GM12878 (cell line): ENCODE data around the gene IKZF1. TPM values are rescaled to one million over a fixed set of nuclear protein-coding genes. Genes with fewer than 3 reads are reported as not detected.

ENCODE experiments used
- CREM ChIP-seq: IDR thresholded peaks from 2 replicates; pipeline ENCODE4 v1.6.1; 2014; ENCODE audit warnings: antibody characterized with exemption, low read depth
- DPF2 ChIP-seq: fragments of 450-650 bp; IDR thresholded peaks from 2 replicates; pipeline ENCODE4 v1.6.1; 2017; ENCODE audit warnings: mild to moderate bottlenecking
- EGR1 ChIP-seq, 2 experiments: IDR thresholded peaks; 1 replicate in 1 of 2; 2 replicates in 1 of 2; pipeline ENCODE4 v1.6.1; 2011 to 2012; ENCODE audit warnings: low read depth in 2 of 2, low read length in 2 of 2, borderline replicate concordance in 1 of 2, mild to moderate bottlenecking in 1 of 2, moderate library complexity in 1 of 2
- ESRRA ChIP-seq: IDR thresholded peaks from 2 replicates; pipeline ENCODE4 v1.6.1; 2012; ENCODE audit warnings: mild to moderate bottlenecking, low read length, improper control_type of control experiment
- FOXM1 ChIP-seq: IDR thresholded peaks from 2 replicates; pipeline ENCODE4 v1.6.1; 2012; ENCODE audit warnings: low read depth, mild to moderate bottlenecking, inconsistent platforms, low read length, moderate library complexity
- IKZF1 ChIP-seq: fragments of 450-650 bp; conservative IDR thresholded peaks from 2 replicates; pipeline ENCODE4 v1.6.1; 2017; ENCODE audit warnings: antibody characterized with exemption, mild to moderate bottlenecking
- IRF4 ChIP-seq: IDR thresholded peaks from 2 replicates; pipeline ENCODE4 v1.6.1; 2011; ENCODE audit warnings: low read depth, low read length
- JUND ChIP-seq: IDR thresholded peaks from 2 replicates; pipeline ENCODE4 v1.6.1; 2012; ENCODE audit warnings: low read depth, mild to moderate bottlenecking, low read length, improper control_type of control experiment, moderate library complexity
- MEF2B ChIP-seq: fragments of 450-650 bp; IDR thresholded peaks from 2 replicates; pipeline ENCODE4 v1.6.1; 2018; ENCODE audit warnings: mild to moderate bottlenecking, moderate library complexity; ENCODE audit not compliant: partially characterized antibody, poor library complexity, severe bottlenecking
- PAX5 ChIP-seq: IDR thresholded peaks from 2 replicates; pipeline ENCODE4 v1.6.1; 2011; ENCODE audit warnings: low read depth, low read length, borderline replicate concordance
- SREBF1 ChIP-seq: IDR thresholded peaks from 2 replicates; pipeline ENCODE4 v1.6.1; 2012; ENCODE audit warnings: mild to moderate bottlenecking, low read length
- SREBF2 ChIP-seq: IDR thresholded peaks from 2 replicates; pipeline ENCODE4 v1.6.1; 2012; ENCODE audit warnings: mild to moderate bottlenecking, low read length
- SRF ChIP-seq, 2 experiments: IDR thresholded peaks; 2 replicates each; pipeline ENCODE4 v1.6.1; 2011; ENCODE audit warnings: low read depth in 2 of 2, low read length in 2 of 2, mild to moderate bottlenecking in 1 of 2, moderate library complexity in 1 of 2
- ZZZ3 ChIP-seq: IDR thresholded peaks from 2 replicates; pipeline ENCODE4 v1.6.1; 2011; ENCODE audit warnings: low read depth; ENCODE audit not compliant: control insufficient read depth, insufficient read length
- polyA plus RNA-seq, 11 experiments: library from polyadenylated mRNA; depleted of rRNA in 4 of 11; unstranded in 6 of 11; stranded (reverse) in 5 of 11; fragments of >200 nt; fragmentation: Nextera tagmentation in 4 of 11; fragmentation: Illumina TruSeq in 1 of 11; extraction: Ambion mirVana in 4 of 11; extraction: Trizol in 1 of 11; gene quantifications; 1 replicate in 1 of 11; 2 replicates in 10 of 11; pipeline versions ENCODE4 v1.2.1 to v1.2.3, GENCODE V29; 2011 to 2016; ENCODE audit warnings: inconsistent platforms in 2 of 11, missing spikeins in 2 of 11, low read depth in 1 of 11
- total RNA-seq, 4 experiments: library from RNA; depleted of rRNA in 3 of 4; stranded (reverse); fragments of >200 nt in 3 of 4; fragmentation: Illumina TruSeq in 1 of 4; extraction: Trizol in 1 of 4; gene quantifications; 2 replicates each; pipeline versions ENCODE4 v1.2.1 to v1.2.3, GENCODE V29; 2013 to 2021
- TF ChIP-seq, protein P1 (sequence below): fragments of 450-650 bp; formaldehyde crosslinking; IDR thresholded peaks from 2 replicates; pipeline ENCODE4 v1.5.0; 2022; ENCODE audit warnings: mild to moderate bottlenecking, missing genetic modification characterization
- TF ChIP-seq, protein P2 (sequence below): fragments of 450-650 bp; IDR thresholded peaks from 2 replicates; pipeline ENCODE4 v1.6.1; 2018; ENCODE audit warnings: borderline replicate concordance, mild to moderate bottlenecking; ENCODE audit not compliant: partially characterized antibody
- TF ChIP-seq, protein P3 (sequence below): IDR thresholded peaks from 2 replicates; pipeline ENCODE4 v1.6.1; 2011; ENCODE audit warnings: low read depth, mild to moderate bottlenecking, low read length, moderate library complexity, borderline replicate concordance; ENCODE audit errors: extremely low read depth
- TF ChIP-seq, protein P4 (sequence below): fragments of 150-350 bp; IDR thresholded peaks from 2 replicates; pipeline ENCODE4 v1.6.1; 2016; ENCODE audit warnings: low read depth, low read length
- TF ChIP-seq, protein P5 (sequence below), 3 experiments: IDR thresholded peaks in 2 of 3; conservative IDR thresholded peaks in 1 of 3; 2 replicates each; pipeline ENCODE4 v1.5.1; 2011; ENCODE audit warnings: low read depth in 3 of 3, low read length in 3 of 3, mild to moderate bottlenecking in 3 of 3, control low read depth in 2 of 3, moderate library complexity in 2 of 3, inconsistent platforms in 1 of 3, mixed read lengths in 1 of 3; ENCODE audit not compliant: control insufficient read depth in 2 of 3, insufficient read depth in 1 of 3; ENCODE audit errors: extremely low read depth in 1 of 3

The IKZF1 gene
- total and polyA plus RNA-seq, 10 of the 15 experiments (the other 5 are each of a cell fraction or from before 2014, with no cell fraction given), result 27.2 to 125 (median 71.6) TPM

DNA sequence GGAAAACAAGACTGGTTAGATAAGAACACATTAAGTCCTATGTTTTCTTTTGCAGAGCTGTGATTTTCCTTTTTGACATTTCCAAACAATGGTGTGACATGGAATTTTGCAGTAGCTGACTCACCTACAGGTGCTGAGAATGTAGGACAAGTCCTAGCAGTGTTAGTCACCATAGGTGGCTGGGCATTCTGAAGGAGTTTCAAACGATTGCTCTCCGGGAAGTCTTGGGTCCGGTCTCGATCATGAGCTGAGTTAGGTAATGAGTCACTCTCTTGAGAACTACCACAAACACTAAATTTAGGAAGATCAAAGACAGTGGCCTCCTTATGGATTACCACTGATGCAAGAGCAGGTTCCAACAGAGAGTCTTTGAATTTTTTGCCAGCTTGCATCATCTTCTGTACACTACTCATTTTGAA lies 142.0 kb downstream of the IKZF1 start (continued):
- TF ChIP-seq, protein P1, sequence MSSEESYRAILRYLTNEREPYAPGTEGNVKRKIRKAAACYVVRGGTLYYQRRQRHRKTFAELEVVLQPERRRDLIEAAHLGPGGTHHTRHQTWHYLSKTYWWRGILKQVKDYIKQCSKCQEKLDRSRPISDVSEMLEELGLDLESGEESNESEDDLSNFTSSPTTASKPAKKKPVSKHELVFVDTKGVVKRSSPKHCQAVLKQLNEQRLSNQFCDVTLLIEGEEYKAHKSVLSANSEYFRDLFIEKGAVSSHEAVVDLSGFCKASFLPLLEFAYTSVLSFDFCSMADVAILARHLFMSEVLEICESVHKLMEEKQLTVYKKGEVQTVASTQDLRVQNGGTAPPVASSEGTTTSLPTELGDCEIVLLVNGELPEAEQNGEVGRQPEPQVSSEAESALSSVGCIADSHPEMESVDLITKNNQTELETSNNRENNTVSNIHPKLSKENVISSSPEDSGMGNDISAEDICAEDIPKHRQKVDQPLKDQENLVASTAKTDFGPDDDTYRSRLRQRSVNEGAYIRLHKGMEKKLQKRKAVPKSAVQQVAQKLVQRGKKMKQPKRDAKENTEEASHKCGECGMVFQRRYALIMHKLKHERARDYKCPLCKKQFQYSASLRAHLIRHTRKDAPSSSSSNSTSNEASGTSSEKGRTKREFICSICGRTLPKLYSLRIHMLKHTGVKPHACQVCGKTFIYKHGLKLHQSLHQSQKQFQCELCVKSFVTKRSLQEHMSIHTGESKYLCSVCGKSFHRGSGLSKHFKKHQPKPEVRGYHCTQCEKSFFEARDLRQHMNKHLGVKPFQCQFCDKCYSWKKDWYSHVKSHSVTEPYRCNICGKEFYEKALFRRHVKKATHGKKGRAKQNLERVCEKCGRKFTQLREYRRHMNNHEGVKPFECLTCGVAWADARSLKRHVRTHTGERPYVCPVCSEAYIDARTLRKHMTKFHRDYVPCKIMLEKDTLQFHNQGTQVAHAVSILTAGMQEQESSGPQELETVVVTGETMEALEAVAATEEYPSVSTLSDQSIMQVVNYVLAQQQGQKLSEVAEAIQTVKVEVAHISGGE (CRISPR knock-in tag), result no peak
- TF ChIP-seq SREBF2 (no peak), IRF4 (no peak), SREBF1 (no peak), JUND (no peak), EGR1 (IDR thresholded peaks at IDR 0.05; ENCODE audit: borderline replicate concordance in 1 of 2, low read depth in 2 of 2, low read length in 2 of 2) (no peak), ZZZ3 (no peak), IKZF1 (peak; percentile 54; the same call in 1 of the 2 replicates), ESRRA (no peak), MEF2B (no peak), SRF (IDR thresholded peaks at IDR 0.05; ENCODE audit: low read depth in 2 of 2, low read length in 2 of 2) (no peak), CREM (peak; percentile 49; the same call in 1 of the 2 replicates), FOXM1 (peak; percentile 72; the same call in 1 of the 2 replicates), PAX5 (no peak), DPF2 (no peak)
- TF ChIP-seq, protein P2, sequence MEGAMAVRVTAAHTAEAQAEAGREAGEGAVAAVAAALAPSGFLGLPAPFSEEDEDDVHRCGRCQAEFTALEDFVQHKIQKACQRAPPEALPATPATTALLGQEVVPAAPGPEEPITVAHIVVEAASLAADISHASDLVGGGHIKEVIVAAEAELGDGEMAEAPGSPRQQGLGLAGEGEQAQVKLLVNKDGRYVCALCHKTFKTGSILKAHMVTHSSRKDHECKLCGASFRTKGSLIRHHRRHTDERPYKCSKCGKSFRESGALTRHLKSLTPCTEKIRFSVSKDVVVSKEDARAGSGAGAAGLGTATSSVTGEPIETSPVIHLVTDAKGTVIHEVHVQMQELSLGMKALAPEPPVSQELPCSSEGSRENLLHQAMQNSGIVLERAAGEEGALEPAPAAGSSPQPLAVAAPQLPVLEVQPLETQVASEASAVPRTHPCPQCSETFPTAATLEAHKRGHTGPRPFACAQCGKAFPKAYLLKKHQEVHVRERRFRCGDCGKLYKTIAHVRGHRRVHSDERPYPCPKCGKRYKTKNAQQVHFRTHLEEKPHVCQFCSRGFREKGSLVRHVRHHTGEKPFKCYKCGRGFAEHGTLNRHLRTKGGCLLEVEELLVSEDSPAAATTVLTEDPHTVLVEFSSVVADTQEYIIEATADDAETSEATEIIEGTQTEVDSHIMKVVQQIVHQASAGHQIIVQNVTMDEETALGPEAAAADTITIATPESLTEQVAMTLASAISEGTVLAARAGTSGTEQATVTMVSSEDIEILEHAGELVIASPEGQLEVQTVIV, result no peak
- TF ChIP-seq, protein P3, sequence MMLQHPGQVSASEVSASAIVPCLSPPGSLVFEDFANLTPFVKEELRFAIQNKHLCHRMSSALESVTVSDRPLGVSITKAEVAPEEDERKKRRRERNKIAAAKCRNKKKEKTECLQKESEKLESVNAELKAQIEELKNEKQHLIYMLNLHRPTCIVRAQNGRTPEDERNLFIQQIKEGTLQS, result no peak
- TF ChIP-seq, protein P4, sequence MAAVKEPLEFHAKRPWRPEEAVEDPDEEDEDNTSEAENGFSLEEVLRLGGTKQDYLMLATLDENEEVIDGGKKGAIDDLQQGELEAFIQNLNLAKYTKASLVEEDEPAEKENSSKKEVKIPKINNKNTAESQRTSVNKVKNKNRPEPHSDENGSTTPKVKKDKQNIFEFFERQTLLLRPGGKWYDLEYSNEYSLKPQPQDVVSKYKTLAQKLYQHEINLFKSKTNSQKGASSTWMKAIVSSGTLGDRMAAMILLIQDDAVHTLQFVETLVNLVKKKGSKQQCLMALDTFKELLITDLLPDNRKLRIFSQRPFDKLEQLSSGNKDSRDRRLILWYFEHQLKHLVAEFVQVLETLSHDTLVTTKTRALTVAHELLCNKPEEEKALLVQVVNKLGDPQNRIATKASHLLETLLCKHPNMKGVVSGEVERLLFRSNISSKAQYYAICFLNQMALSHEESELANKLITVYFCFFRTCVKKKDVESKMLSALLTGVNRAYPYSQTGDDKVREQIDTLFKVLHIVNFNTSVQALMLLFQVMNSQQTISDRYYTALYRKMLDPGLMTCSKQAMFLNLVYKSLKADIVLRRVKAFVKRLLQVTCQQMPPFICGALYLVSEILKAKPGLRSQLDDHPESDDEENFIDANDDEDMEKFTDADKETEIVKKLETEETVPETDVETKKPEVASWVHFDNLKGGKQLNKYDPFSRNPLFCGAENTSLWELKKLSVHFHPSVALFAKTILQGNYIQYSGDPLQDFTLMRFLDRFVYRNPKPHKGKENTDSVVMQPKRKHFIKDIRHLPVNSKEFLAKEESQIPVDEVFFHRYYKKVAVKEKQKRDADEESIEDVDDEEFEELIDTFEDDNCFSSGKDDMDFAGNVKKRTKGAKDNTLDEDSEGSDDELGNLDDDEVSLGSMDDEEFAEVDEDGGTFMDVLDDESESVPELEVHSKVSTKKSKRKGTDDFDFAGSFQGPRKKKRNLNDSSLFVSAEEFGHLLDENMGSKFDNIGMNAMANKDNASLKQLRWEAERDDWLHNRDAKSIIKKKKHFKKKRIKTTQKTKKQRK, result no peak
- TF ChIP-seq, protein P5, sequence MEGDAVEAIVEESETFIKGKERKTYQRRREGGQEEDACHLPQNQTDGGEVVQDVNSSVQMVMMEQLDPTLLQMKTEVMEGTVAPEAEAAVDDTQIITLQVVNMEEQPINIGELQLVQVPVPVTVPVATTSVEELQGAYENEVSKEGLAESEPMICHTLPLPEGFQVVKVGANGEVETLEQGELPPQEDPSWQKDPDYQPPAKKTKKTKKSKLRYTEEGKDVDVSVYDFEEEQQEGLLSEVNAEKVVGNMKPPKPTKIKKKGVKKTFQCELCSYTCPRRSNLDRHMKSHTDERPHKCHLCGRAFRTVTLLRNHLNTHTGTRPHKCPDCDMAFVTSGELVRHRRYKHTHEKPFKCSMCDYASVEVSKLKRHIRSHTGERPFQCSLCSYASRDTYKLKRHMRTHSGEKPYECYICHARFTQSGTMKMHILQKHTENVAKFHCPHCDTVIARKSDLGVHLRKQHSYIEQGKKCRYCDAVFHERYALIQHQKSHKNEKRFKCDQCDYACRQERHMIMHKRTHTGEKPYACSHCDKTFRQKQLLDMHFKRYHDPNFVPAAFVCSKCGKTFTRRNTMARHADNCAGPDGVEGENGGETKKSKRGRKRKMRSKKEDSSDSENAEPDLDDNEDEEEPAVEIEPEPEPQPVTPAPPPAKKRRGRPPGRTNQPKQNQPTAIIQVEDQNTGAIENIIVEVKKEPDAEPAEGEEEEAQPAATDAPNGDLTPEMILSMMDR (IDR thresholded peaks at IDR 0.05 in 2 of 3, conservative IDR thresholded peaks at IDR 0.05 in 1 of 3; ENCODE audit: control insufficient read depth in 2 of 3, extremely low read depth in 1 of 3, insufficient read depth in 1 of 3, low read depth in 3 of 3, low read length in 3 of 3), result no peak
